ENCODE data around the gene PLPP2.
"Not testable (repeated sequence)": the region's sequence is repeated elsewhere in the genome, so short reads cannot be mapped to it uniquely, and the experiment has no call there.

DNA sequence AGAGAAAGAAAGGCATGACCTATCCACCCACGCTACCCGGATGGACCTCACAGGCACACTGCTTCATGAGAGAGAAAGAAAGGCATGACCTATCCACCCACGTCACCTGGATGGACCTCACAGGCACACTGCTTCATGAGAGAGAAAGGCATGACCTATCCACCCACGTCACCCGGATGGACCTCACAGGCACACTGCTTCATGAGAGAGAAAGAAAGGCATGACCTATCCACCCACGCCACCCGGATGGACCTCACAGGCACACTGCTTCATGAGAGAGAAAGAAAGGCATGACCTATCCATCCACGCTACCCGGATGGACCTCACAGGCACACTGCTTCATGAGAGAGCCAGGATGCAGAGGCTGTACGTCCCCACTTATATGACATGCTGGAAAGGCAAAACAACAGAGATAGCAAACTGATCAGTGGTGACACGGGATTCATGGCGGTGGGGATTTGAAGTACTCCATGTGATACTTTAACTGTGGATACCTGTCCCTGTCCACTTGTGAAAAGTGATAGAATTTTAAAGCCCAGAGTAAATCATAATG lies 20.4 kb downstream of the PLPP2 start:
- TF ChIP-seq, protein P1, sequence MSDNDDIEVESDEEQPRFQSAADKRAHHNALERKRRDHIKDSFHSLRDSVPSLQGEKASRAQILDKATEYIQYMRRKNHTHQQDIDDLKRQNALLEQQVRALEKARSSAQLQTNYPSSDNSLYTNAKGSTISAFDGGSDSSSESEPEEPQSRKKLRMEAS (IDR thresholded peaks at IDR 0.05; ENCODE audit: low read depth, low read length): not testable (repeated sequence)
- TF ChIP-seq, protein P2, sequence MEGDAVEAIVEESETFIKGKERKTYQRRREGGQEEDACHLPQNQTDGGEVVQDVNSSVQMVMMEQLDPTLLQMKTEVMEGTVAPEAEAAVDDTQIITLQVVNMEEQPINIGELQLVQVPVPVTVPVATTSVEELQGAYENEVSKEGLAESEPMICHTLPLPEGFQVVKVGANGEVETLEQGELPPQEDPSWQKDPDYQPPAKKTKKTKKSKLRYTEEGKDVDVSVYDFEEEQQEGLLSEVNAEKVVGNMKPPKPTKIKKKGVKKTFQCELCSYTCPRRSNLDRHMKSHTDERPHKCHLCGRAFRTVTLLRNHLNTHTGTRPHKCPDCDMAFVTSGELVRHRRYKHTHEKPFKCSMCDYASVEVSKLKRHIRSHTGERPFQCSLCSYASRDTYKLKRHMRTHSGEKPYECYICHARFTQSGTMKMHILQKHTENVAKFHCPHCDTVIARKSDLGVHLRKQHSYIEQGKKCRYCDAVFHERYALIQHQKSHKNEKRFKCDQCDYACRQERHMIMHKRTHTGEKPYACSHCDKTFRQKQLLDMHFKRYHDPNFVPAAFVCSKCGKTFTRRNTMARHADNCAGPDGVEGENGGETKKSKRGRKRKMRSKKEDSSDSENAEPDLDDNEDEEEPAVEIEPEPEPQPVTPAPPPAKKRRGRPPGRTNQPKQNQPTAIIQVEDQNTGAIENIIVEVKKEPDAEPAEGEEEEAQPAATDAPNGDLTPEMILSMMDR (IDR thresholded peaks at IDR 0.05; ENCODE audit: low read depth, low read length): not testable (repeated sequence)

All from NB4 (cell line).